GM12801 (cell line): ENCODE measurements around the gene HMGN4.

Experiments
- TF ChIP-seq, protein P1 (sequence below): IDR thresholded peaks from one replicate; pipeline ENCODE4 v1.5.1; 2011; ENCODE audit warnings: control low read depth; ENCODE audit not compliant: insufficient read length; ENCODE audit errors: extremely low read depth

The HMGN4 gene

GRCh38 chr6:26571592-26572296 is 33.6 kb downstream of the HMGN4 start:
- TF ChIP-seq, protein P1, sequence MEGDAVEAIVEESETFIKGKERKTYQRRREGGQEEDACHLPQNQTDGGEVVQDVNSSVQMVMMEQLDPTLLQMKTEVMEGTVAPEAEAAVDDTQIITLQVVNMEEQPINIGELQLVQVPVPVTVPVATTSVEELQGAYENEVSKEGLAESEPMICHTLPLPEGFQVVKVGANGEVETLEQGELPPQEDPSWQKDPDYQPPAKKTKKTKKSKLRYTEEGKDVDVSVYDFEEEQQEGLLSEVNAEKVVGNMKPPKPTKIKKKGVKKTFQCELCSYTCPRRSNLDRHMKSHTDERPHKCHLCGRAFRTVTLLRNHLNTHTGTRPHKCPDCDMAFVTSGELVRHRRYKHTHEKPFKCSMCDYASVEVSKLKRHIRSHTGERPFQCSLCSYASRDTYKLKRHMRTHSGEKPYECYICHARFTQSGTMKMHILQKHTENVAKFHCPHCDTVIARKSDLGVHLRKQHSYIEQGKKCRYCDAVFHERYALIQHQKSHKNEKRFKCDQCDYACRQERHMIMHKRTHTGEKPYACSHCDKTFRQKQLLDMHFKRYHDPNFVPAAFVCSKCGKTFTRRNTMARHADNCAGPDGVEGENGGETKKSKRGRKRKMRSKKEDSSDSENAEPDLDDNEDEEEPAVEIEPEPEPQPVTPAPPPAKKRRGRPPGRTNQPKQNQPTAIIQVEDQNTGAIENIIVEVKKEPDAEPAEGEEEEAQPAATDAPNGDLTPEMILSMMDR, result no peak

DNA sequence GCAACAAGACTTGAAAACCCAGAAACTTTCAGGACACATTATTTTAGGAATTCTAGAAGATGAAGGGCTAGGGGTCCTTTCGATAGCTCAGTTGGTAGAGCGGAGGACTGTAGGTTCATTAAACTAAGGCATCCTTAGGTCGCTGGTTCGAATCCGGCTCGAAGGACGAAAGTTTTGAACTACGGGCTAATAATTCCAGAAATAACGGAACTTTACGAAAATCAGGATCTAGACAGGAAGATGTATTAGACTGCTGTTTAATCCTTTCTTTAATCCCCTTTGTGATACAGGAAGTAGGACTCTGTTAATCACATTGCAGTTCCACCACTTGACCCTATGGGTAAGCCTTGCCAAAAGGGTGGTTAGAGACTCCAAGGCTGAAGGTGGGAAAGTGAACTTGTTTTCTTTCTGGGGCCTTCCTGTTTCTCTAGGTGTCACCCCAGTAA is 37.4 kb downstream of the HMGN4 start:
- TF ChIP-seq, protein P1, result no peak

DNA sequence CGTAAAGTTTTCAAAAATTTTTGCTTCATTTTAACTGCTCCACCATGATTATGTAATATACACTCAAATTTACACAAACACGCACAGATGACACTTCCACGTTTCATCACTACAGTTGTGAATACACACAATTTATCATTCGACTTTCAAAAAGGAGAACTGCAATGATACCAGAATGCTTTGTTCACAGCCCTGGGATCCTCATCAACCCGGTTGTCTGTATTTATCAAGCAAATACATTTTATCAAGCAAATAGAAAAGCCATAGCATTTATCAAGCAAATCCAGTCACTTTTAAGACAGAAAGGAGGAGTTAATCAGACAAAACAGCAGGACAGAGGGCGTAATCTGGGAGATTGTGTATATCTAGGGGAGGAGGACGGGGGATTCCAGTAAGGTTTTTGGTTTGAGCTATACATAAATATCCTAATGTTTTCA is 38.3 kb downstream of the HMGN4 start:
- TF ChIP-seq, protein P1, result no peak

DNA sequence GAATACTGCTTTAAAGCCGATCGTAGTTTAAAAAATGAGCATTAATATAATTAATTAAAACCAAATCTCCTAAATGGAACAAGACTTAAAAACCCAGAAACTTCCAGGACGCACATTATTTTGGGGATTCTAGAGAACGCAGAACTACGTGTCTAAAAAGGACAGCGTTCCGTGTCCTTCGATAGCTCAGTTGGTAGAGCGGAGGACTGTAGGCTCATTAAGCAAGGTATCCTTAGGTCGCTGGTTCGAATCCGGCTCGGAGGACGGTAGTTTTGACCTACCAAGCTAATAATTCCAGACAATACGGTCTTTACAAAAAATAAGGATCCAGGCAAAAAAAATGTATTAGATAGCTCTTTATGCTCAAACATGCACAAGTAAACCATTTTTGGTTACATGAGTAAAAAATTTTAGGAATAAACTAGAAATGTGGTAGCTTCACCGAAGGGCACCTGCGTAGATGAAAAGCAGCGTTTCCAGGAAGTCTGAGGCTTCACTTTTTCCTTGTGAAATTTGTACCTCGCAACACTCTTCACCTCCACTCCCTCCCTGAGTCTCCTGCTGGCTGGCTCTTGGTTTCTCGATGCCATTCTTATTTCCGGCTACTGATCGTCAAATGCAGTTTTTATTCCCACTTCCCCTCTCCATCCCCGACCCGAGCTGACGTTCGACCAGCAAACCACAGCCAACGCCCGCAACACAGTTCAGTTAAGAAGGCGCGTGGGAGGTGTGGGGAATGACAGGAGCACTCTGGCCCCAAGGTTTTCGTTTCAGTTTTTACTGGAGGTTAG is 39.0 kb downstream of the HMGN4 start:
- TF ChIP-seq, protein P1, result no peak

GRCh38 chr6:26577720-26578072 is 39.5 kb downstream of the HMGN4 start:
- TF ChIP-seq, protein P1, result no peak

DNA sequence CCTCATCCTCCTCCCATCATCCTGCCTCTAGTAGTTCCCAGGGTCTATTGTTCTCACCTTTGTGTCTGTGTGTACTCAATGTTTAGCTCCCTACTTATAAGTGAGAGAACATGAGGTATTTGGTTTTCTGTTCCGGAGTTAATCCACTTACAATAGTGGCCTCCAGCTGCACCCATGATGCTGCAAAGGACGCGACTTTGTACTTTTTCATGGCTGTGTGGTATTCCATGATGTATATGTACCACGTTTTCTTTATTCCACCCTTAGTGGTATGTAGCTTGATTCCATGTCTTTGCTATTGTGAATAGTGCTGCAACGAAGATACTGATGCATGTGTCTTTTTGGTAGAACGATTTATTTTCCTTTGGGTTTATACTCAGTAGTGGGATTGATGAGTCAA is 40.1 kb downstream of the HMGN4 start:
- TF ChIP-seq, protein P1, result no peak

- TF ChIP-seq, protein P1, result no peak
Observed at GRCh38 chr6:26578741-26579140, 40.6 kb downstream of the HMGN4 start.
